Measurements from ENCODE around the gene ROCK2.

DNA sequence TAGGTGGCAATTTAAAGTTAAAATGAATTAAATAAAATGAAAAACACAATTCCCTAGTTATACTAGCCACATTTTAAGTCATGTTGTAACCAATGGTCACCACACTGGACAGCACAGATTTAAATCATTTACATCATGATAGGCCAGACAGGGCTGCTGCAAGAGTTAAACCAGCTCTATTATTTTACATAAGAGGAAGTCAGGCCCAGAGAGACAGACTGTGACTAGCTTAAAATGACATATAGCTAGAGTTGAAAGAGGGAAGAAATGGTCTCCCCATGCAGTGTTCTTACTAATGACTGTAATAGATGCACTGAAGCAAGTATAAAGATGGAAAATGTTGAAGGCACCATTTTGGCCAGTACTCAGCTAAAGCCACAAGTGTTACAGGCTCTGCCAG, 119.5 kb downstream of the ROCK2 start:
- no peak for TF ChIP-seq CTCF (IDR thresholded peaks at IDR 0.05)
- no peak for TF ChIP-seq POLR2A (IDR thresholded peaks at IDR 0.05)
